Esophagus mucosa (tissue), 1 donor: ENCODE measurements around the gene SORCS2. TPM values are rescaled to one million over a fixed set of nuclear protein-coding genes. Genes with fewer than 3 reads are reported as not detected.

Experiments used
- ATAC-seq: fragments of 200-7000 bp; cut with Tn5 transposase; one replicate; pipeline ENCODE4 v1.9.1; 2020
- total RNA-seq: library from RNA; stranded (reverse); gene quantifications from one replicate; pipeline ENCODE4 v1.2.4, GENCODE V29; 2023
- donor health status: DM: yes; HTN: yes; CAD: no.

SORCS2 gene
- total RNA-seq, 1 donor from 2014 or later: 5.0 TPM

DNA sequence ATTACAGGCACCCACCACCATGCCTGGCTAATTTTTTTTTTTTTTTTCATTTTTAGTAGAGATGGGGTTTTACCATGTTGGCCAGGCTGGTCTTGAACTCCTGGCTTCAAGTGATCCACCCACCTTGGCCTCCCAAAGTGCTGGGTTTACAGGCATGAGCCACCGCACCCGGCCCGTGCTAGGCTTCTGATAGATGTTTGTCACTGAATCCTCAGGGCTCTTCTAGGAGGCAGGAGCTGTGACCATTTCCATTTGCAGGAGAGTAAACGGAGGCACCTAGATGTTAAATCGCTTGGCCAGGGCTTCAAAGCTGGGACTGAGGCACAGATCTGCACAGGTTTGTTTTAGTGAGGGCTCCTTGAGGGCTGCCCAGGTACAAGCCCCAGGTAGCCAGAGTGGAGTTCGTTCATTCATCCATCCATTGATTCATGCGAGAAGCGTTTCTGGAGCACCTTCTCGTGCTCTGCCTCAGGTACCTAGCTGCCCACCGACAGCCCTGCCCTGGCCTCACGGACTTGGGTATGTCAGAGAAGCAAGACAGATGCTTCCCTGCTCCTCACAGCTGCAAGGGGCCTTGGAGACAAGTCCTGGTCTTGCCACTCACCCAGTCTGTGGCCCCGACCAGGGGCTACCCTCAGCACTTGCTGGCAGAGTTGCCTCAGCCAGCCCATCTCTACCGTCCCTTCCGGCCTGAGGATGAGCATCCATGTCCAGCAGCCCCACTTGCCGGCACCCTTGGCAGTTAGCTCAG, 136.0 kb downstream of the SORCS2 start:
- no peak for ATAC-seq

DNA sequence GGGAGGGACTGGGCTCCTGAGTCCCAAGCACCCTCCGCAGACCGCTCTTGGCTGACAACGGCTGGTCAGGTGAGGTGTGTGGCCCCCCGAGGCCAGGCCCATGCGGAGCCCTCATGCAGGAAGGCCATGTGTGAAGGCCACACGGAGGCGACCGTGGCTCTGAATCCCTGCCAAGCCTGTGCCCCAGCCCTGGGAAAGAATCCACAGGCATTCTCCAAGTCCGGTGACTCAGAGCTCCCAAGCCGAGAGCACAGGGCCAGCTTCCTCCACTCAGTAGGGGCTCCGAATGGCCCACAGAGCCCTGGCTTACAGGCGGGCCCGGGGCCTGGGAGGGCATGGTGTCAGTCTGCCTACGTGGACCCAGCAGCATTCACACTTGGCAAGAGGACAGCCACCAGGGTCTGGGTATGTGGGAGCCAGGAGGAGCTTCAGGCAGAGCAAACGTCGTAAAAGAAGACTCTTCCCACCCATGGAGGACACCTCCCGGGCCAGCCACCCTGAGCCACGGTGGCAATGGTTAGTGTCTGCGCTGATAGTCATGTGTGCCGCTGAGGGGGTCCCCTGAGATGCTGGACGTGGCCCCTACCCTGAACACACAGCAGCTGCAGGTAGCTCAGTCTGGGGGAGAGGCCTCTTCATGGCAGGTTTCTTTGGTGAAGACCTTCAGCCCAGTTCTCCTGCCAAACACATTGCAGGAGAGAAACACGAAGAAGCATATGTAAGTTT, 136.7 kb downstream of the SORCS2 start:
- peak; percentile 30 for ATAC-seq

DNA sequence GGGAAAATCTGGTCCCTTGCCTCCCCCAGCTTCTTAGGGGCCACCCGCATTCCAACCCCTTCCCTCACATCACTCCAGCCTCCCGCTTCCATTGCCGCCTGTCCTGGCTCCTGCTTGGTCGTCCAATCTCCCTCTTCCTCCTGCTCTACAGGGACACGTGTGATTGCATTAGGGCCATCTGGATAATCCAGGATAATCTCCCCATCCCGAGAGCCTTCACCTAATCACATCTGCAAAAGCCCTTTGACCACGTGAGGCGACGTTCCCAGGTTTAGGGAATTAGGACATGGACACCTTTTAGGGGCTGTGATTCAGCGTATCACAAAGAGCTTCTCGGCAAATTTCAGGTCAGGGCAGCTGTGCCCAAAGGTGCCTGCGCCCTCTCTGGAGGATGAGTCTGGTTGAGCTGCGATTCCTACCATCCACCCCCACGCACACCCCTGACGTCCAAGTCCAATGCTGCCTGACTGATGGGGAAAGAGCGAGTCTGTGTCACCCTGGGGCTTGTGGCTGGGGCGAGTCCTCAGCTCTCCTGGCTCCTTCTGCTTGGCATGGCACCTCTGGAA, 137.8 kb downstream of the SORCS2 start:
- ATAC-seq: no peak

GRCh38 chr4:7330811-7331681, 138.7 kb downstream of the SORCS2 start:
- ATAC-seq: no peak

DNA sequence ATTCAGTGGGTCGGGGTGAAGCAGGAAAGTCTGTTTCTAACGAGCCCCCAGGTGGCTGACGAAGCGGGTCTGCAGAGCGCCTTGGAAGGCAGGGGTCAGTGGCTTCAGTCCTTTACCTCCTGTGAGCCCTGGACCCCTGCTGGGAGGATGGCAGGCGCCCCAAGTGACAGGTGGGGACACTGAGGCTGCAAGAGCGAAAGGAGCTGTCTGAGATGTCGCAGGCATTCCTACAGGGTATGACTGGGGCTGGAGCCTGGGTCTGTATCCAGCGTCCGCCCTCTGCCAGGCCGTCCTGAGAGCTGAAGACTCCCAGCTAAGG, 139.3 kb downstream of the SORCS2 start:
- no peak for ATAC-seq

GRCh38 chr4:7332216-7333023, 140.1 kb downstream of the SORCS2 start:
- no peak for ATAC-seq

- no peak for ATAC-seq
Measured at GRCh38 chr4:7333024-7333780, 140.9 kb downstream of the SORCS2 start.

DNA sequence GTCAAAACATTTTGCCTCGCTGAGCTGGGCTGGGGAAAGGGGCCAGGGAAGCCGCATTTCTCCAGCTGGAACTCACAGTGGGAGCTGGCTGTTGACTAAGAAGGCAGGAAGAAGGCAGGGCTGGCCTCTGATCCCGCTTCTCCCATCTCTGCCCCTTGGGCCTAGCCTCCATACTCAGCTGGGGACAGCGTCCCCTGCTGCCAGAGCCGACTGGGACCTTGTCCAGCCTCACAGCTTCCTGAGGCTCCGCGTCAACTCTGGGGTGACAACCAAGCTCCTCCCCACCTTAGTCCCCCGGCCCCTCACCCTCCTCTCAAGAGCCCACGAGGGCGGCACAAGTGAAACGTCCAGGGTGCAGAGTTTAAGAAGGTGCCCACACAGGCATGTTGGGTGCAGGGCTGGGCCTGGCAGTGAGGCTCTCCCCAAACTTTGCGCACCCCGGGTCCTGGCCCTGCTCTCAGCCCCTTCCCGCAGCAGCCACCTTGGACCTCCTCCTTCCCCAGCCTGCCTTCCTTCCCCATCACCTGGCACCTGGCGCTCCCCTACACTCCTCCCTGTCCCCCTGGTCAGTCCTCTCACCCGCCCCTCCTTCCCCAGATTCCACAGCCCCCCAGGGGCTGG, 141.6 kb downstream of the SORCS2 start:
- ATAC-seq: no peak

DNA sequence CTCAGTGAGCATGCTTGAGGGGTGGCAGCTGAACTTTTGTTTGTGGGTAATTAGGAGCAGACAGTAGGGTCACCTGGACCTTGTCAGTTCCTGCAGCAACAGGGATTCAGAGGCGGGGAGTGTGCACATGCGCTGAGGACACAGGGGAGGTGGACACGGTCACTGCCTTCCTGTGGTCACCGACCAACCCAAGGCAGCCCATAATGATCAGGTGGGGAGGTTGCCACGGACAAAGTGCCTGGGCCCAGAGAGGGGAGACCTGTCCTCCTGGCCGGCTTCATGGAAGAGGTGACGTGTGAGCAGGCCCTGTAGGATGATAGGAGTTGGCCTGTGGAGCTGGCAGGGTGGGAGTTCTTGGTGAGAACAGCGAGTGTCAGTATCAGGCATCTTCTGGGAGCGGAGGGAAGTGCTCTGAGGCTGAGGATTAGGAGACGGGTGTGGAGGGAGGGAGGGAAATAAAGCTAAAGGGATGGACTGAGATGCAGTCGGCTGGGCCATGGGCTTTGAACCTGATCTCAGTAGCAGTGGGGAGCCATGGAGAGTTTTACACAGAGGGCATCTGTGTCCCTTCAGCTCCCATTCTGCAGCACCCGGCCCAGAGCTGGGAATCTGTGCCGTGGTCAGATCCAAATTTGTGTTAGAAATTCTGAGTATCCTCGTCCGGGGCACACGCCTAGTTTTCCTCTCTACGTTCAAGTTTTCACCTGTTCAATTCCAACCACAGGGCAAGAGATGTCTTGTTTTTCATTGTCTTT, 142.4 kb downstream of the SORCS2 start:
- ATAC-seq: no peak

DNA sequence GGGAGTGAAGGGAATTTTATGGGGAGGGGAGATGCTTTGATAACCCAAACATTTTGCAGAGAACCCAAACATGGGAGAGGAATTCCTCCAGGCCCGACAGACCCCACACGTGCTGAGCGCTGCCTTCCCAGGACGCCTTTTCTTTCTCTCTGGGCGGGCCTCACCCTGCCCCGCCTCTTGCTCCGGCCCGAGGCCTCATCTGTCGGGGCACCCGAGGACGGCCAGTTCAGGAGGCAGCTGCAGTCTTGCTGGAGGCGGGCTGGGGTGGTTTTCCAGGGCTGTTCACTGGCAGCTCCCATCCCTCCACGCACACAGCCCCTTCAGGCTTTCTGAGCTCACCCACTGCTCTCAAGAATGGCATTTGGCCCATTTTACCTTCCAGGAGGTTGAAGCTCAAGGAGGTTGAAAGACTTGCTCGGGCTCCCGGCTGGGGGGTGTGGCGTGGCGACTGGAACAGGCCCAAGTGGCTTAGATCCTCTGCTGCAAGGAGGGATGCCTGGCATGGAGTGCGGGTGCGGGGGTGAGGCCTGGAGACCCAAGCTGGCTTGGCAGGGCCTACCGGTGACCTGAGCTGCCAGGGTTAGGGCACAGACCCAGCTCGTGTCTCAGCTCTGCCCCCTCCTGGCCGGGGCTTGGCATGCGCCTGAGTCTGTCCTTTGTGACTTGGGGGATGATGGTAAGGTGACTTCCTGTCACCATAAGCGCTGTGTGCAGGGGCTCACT, 143.2 kb downstream of the SORCS2 start:
- peak; percentile 81 for ATAC-seq

GRCh38 chr4:7336067-7336569, 143.8 kb downstream of the SORCS2 start:
- no peak for ATAC-seq

DNA sequence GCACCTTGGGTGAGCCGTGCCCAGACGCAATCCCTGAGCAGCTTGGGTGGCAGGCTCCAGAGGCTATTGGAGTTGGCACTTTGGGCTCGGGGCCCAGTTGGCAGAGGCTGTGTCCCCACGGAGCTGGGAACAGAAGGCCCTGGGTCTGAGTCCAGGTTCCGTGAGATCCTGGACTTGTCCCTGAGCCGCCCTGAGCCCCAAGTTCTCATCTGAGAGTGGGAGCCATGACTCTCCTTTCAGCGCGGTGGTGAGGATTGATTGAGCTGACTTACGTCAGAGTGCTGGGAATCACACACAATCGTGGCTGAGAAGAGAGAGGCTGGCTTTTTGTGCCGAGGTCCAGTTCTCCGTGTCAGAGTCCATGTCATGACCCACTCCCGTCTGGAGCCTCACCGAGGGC, 144.4 kb downstream of the SORCS2 start:
- ATAC-seq: no peak

GRCh38 chr4:7337196-7338058, 145.1 kb downstream of the SORCS2 start:
- ATAC-seq: no peak

GRCh38 chr4:7338059-7338452, 145.7 kb downstream of the SORCS2 start:
- ATAC-seq: no peak

GRCh38 chr4:7338876-7339623, 146.7 kb downstream of the SORCS2 start:
- no peak for ATAC-seq

DNA sequence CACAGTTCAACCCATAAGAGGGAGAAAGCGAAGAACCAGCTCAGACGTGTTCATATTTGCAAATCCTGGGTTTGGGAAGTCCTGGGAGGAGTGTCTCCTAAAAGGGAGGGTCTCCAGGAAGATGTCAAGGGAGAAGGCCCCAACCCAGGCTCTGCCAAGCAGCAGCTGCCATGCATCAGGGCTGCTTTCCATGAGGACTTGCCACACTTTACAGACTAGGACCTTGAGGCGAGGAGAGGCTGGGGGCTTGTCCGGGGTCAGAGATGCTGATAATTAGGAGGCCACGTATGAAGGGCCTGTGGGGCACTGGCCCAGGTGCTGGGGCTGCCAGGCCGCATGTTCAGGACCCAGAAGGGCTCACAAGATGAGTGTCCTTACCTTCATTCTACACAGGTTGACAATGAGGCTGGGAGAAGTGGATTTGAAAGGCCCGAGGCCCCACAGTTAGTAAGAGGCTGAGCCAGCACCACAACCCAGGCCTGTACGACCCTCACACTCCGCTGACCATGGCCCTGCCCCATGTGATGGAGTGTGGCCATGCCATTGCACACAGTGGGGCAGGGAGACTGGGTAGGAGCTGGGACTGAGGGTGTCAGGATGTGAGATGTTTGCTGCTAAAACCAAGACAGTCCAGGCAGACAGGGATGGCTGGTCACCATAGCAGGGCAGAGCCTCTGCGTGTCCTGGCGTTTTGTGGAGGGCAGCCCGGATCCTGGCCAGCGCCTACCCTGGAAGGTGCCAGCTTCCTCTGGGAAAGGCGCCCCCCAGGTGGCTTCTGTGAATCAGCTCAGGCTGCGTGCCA, 147.6 kb downstream of the SORCS2 start:
- ATAC-seq: no peak
